LNCaP clone FGC (cell line): ENCODE results near the gene THAP2.

Experiments
- DNase-seq: peaks from one replicate; pipeline ENCODE4 v3.0.0-alpha.2; 2011; ENCODE audit warnings: low read depth
- H3K4me3 ChIP-seq: 2 replicates; pipeline ENCODE4 v1.5.1; 2011; ENCODE audit warnings: mild to moderate bottlenecking, low read depth, low read length, control low read depth
- CTCF ChIP-seq: IDR thresholded peaks from 2 replicates; pipeline ENCODE4 v1.5.1; 2012; ENCODE audit warnings: mild to moderate bottlenecking; ENCODE audit not compliant: control insufficient read depth, insufficient read depth; ENCODE audit errors: extremely low read depth

THAP2 gene

DNA sequence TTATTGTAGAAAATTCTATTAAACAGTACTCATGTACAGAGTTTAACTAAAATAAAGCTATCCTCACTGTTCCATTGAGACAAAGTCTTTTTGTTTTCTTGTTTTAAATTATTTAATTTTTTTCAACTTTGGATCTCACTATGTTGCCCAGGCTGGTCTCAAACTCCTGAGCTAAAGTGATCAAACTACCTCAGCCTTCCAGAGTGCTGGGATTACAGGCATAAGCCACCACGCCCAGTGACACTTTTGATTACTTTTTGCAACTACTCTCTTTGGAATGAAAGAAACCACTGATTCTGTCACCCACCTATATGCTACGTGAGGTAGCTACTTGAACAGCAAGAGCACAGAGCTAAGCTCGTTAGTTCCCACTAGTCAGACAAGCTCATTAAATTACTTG, 17.6 kb upstream of the THAP2 start:
- DNase-seq = no peak
- no peak overlapping the region for H3K4me3 ChIP-seq
- no peak for TF ChIP-seq CTCF

DNA sequence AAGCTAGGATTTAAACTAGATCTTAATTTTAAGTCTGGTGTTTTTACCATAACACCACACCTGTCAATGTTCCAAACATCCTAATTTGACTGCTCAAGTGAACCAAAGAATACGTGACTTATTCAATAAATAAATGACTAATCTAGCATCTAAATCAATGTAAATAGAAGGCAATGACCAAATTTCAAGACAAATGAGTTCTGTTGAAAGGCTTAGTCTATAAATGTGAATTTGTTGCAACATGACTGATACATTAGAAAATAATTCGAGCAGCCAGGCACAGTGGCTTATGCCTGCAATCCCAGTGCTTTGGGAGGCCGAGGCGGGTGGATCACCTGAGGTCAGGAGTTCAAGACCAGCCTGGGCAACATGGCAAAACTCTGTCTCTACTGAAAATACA, 15.6 kb upstream of the THAP2 start:
- DNase-seq = no peak
- TF ChIP-seq CTCF = no peak
- H3K4me3 ChIP-seq = no peak overlapping the region

GRCh38 chr12:71649401-71649800, 14.7 kb upstream of the THAP2 start:
- H3K4me3 ChIP-seq = no peak overlapping the region
- TF ChIP-seq CTCF = no peak

DNA sequence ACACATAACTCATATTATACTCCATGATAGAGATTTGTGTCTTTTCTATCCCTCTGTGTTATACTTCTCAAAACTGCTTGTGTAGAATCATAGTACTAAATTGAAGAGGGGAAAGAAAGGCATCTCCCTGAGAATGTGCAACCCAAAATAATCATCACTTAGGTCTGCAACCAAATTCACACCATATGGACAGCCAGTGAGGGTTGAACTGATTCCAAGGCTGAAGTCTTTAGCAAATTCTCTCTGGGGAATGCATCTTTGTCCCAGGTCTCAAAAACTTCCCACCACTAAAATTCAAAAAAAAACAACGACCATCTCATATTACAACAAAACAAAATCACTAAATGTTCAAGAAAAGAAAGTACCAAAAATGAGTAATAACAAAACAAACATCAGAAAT, 11.4 kb upstream of the THAP2 start:
- TF ChIP-seq CTCF = no peak
- DNase-seq = no peak
- no peak overlapping the region for H3K4me3 ChIP-seq

More at GRCh38 chr12:71649401-71649800, 14.7 kb upstream of the THAP2 start:
- DNase-seq = no peak

DNA sequence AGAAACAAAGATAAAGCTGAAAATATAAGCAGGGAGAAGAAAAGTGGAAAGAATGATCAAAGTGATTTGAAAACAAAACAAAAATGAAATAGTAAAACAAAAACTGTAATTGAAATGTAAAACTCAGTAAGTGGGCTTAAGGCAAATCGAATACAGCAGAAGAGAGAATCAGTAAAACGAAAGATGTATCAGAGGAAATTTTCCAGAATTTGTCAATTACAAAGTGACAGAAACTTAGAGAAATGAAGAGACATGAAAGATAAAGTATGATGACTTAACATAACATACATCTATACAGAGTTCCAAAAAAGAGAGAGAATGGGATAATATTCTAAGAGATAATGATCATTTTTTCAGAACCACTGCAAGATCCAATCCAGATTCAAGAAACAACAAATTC, 11.0 kb upstream of the THAP2 start:
- TF ChIP-seq CTCF = no peak
- DNase-seq = no peak
- no peak overlapping the region for H3K4me3 ChIP-seq

GRCh38 chr12:71654200-71654599, 9.9 kb upstream of the THAP2 start:
- TF ChIP-seq CTCF = no peak
- H3K4me3 ChIP-seq = no peak overlapping the region
- peak; percentile 52 for DNase-seq

- no peak for DNase-seq
- TF ChIP-seq CTCF = no peak
- H3K4me3 ChIP-seq = no peak overlapping the region
These were observed 8.6 kb upstream of the THAP2 start for GRCh38 chr12:71655495-71655894.
